DND-41 (cell line): ENCODE measurements around the gene PSMD6.

Experiments
- CTCF ChIP-seq: IDR thresholded peaks from 2 replicates; pipeline ENCODE4 v1.5.1; 2012; ENCODE audit warnings: borderline replicate concordance, low read length, moderate library complexity, mild to moderate bottlenecking; ENCODE audit not compliant: poor library complexity, severe bottlenecking; ENCODE audit errors: extremely low read depth
- EZH2 ChIP-seq: IDR thresholded peaks from 3 replicates; pipeline ENCODE4 v1.6.1; 2012; ENCODE audit warnings: borderline replicate concordance, low read depth, mild to moderate bottlenecking, moderate library complexity, low read length, inconsistent platforms; ENCODE audit not compliant: severe bottlenecking

GRCh38 chr3:64000453-64001055 lies 22.7 kb downstream of the PSMD6 start:
- no peak for TF ChIP-seq CTCF
- TF ChIP-seq EZH2, result no peak
